GM23338 (cell line): ENCODE results near the gene FBXO31. TPM values are rescaled to one million over a fixed set of nuclear protein-coding genes. Genes with fewer than 3 reads are reported as not detected.

Experiments used
- ATAC-seq: fragments of 200-7000 bp; cut with Tn5 transposase; 3 replicates; pipeline ENCODE4 v1.9.1; 2020
- DNase-seq: peaks from one replicate; pipeline ENCODE4 v3.0.0-alpha.2; 2015; ENCODE audit warnings: low spot score
- H2AFZ ChIP-seq: fragments of 200-600 bp; sonication (generic); 2 replicates; pipeline ENCODE4 v1.8.0; 2016; ENCODE audit warnings: antibody characterized with exemption, mild to moderate bottlenecking, moderate library complexity
- H3F3A ChIP-seq: fragments of 200-600 bp; sonication (generic); replicated peaks from 2 replicates; pipeline ENCODE4 v1.8.0; 2017; ENCODE audit warnings: antibody characterized with exemption, mixed run types, low read depth
- H3K27ac ChIP-seq: fragments of 200-600 bp; sonication (generic); 2 replicates; pipeline ENCODE4 v1.6.1; 2016; ENCODE audit warnings: low read depth
- H3K27me3 ChIP-seq: fragments of 200-600 bp; sonication (generic); 2 replicates; pipeline ENCODE4 v1.8.0; 2016; ENCODE audit warnings: mild to moderate bottlenecking, mixed run types, moderate library complexity; ENCODE audit not compliant: insufficient read depth
- H3K36me3 ChIP-seq: fragments of 200-600 bp; sonication (generic); 2 replicates; pipeline ENCODE4 v1.8.0; 2016; ENCODE audit warnings: mild to moderate bottlenecking; ENCODE audit not compliant: insufficient read depth
- H3K4me1 ChIP-seq: fragments of 200-600 bp; sonication (generic); 2 replicates; pipeline ENCODE4 v1.8.0; 2016; ENCODE audit warnings: mild to moderate bottlenecking, moderate library complexity; ENCODE audit not compliant: insufficient read depth
- H3K4me2 ChIP-seq: fragments of 200-600 bp; sonication (generic); 2 replicates; pipeline ENCODE4 v1.7.1; 2017; ENCODE audit warnings: mixed run types
- H3K4me3 ChIP-seq: fragments of 200-600 bp; sonication (generic); 2 replicates; pipeline ENCODE4 v1.6.1; 2016; ENCODE audit warnings: mixed run types
- H3K79me2 ChIP-seq: fragments of 200-600 bp; sonication (generic); replicated peaks from 2 replicates; pipeline ENCODE4 v1.8.0; 2017; ENCODE audit warnings: mild to moderate bottlenecking; ENCODE audit not compliant: insufficient read depth
- H3K9me2 ChIP-seq: fragments of 200-600 bp; sonication (generic); 2 replicates; pipeline ENCODE4 v1.8.0; 2017; ENCODE audit not compliant: insufficient read depth
- H4K20me1 ChIP-seq: fragments of 200-600 bp; sonication (generic); replicated peaks from 2 replicates; pipeline ENCODE4 v1.8.0; 2017; ENCODE audit warnings: mild to moderate bottlenecking; ENCODE audit not compliant: insufficient read depth
- H3K27ac Mint-ChIP-seq: 2 replicates; pipeline ENCODE4 v1.8.0; 2020; ENCODE audit warnings: inconsistent platforms, mild to moderate bottlenecking, moderate library complexity, mixed read lengths
- H3K27me3 Mint-ChIP-seq: 3 replicates; pipeline ENCODE4 v1.8.0; 2022; ENCODE audit warnings: low read depth, mild to moderate bottlenecking, moderate library complexity, mixed read lengths, inconsistent platforms; ENCODE audit not compliant: insufficient read depth, poor library complexity
- H3K36me3 Mint-ChIP-seq: 3 replicates; pipeline ENCODE4 v1.8.0; 2021; ENCODE audit warnings: low read depth, mild to moderate bottlenecking, inconsistent platforms, moderate library complexity, mixed read lengths
- H3K4me1 Mint-ChIP-seq: 3 replicates; pipeline ENCODE4 v1.8.0; 2020; ENCODE audit warnings: mild to moderate bottlenecking, inconsistent platforms, mixed read lengths
- H3K4me3 Mint-ChIP-seq: 3 replicates; pipeline ENCODE4 v1.8.0; 2021; ENCODE audit warnings: moderate library complexity, mild to moderate bottlenecking, inconsistent platforms, mixed read lengths
- H3K9me3 Mint-ChIP-seq: 3 replicates; pipeline ENCODE4 v1.8.0; 2020; ENCODE audit warnings: moderate library complexity, mild to moderate bottlenecking, inconsistent platforms, mixed read lengths
- CTCF ChIP-seq, 2 experiments: fragments of 200-600 bp in 1 of 2; sonication (generic) in 1 of 2; conservative IDR thresholded peaks; 2 replicates each; pipeline versions ENCODE4 v1.5.1 to v1.6.1; 2016 to 2017; ENCODE audit warnings: antibody characterized with exemption in 2 of 2, low read depth in 2 of 2, mild to moderate bottlenecking in 2 of 2, moderate library complexity in 1 of 2
- ETS1 ChIP-seq: IDR thresholded peaks from 2 replicates; pipeline ENCODE4 v1.6.1; 2016; ENCODE audit warnings: antibody characterized with exemption
- EZH2phosphoT487 ChIP-seq: fragments of 200-600 bp; sonication (generic); IDR thresholded peaks from one replicate; pipeline ENCODE4 v1.8.1; 2018; ENCODE audit warnings: antibody characterized with exemption; ENCODE audit not compliant: unreplicated experiment
- JUNB ChIP-seq: IDR thresholded peaks from one replicate; pipeline ENCODE4 v1.6.1; 2016; ENCODE audit warnings: antibody characterized with exemption; ENCODE audit not compliant: unreplicated experiment
- ZNF462 ChIP-seq: fragments of 250-450 bp; sonication (Bioruptor Pico); IDR thresholded peaks from 2 replicates; pipeline ENCODE4 v1.5.0; 2020; ENCODE audit warnings: mild to moderate bottlenecking, moderate library complexity
- polyA plus RNA-seq: library from polyadenylated mRNA; unstranded; fragments of >200 nt; fragmentation: Nextera tagmentation; extraction: Ambion mirVana; gene quantifications from 2 replicates; pipeline ENCODE4 v1.2.1, GENCODE V29; 2016
- total RNA-seq: library from RNA; depleted of rRNA; stranded (reverse); fragments of >200 nt; shearing (Covaris generic); gene quantifications from 2 replicates; pipeline ENCODE4 v1.2.3, GENCODE V29; 2014

Gene FBXO31
- total and polyA plus RNA-seq, 2 experiments from 2014 or later, result 7.0 to 23.8 TPM

- no peak overlapping the region; the same call in 1 of the 2 replicates for H3K27ac Mint-ChIP-seq
- H3K36me3 Mint-ChIP-seq, result peaks cover 9% of the 10 kb centered on the region; the same call in 2 of the 3 replicates
- Histone ChIP-seq H3K27me3 (no peaks in the 10 kb centered on the region), H3F3A (no peaks in the 10 kb centered on the region), H3K9me2 (no peaks in the 10 kb centered on the region), H4K20me1 (peaks cover 9% of the 10 kb centered on the region; the same call in 1 of the 2 replicates), H3K27ac (no peak overlapping the region), H3K4me2 (no peak overlapping the region), H3K79me2 (peaks cover 8% of the 10 kb centered on the region; the same call in 1 of the 2 replicates), H3K4me1 (no peaks in the 10 kb centered on the region), H3K36me3 (no peaks in the 10 kb centered on the region; the same call in 1 of the 2 replicates), H2AFZ (no peak overlapping the region), H3K4me3 (no peak overlapping the region)
- no peaks in the 10 kb centered on the region; the same call in 2 of the 3 replicates for H3K4me1 Mint-ChIP-seq
- DNase-seq, result no peak
- H3K27me3 Mint-ChIP-seq, result peaks cover 1% of the 10 kb centered on the region
- no peak for ATAC-seq
- TF ChIP-seq JUNB (no peak), ETS1 (no peak), ZNF462 (CRISPR knock-in tag) (no peak), CTCF (conservative IDR thresholded peaks at IDR 0.05; ENCODE audit: low read depth in 2 of 2) (no peak), EZH2phosphoT487 (no peak)
- no peak overlapping the region for H3K4me3 Mint-ChIP-seq
- H3K9me3 Mint-ChIP-seq, result no peaks in the 10 kb centered on the region
These were observed 27.1 kb downstream of the FBXO31 start for GRCh38 chr16:87356491-87356853.
